Uterus (tissue), 4 donors: Measurements from ENCODE around the gene RNASET2. TPM values are rescaled to one million over a fixed set of nuclear protein-coding genes. Genes with fewer than 3 reads are reported as not detected.

Experiments used
- DNase-seq, 2 donors: peaks; one replicate each; pipeline ENCODE4 v3.0.0-alpha.2; 2019 to 2020
- H3K27ac ChIP-seq, 2 donors: fragments of 200-600 bp; sonication (generic); 1 replicate in 1 of 2; 2 replicates in 1 of 2; pipeline ENCODE4 v1.5.1; 2016 to 2018
- H3K27me3 ChIP-seq, 2 donors: fragments of 200-600 bp; sonication (generic); one replicate each; pipeline ENCODE4 v1.5.1; 2018 to 2019; ENCODE audit warnings: control low read depth in 1 of 2
- H3K36me3 ChIP-seq, 2 donors: fragments of 200-600 bp; sonication (generic); one replicate each; pipeline ENCODE4 v1.5.1; 2019; ENCODE audit warnings: control low read depth in 1 of 2
- H3K4me1 ChIP-seq, 2 donors: fragments of 200-600 bp; sonication (generic); one replicate each; pipeline ENCODE4 v1.5.1; 2018 to 2019; ENCODE audit warnings: control low read depth in 1 of 2
- H3K4me3 ChIP-seq, 2 donors: fragments of 200-600 bp; sonication (generic); 1 replicate in 1 of 2; 2 replicates in 1 of 2; pipeline ENCODE4 v1.5.1; 2018 to 2019; ENCODE audit warnings: mild to moderate bottlenecking in 1 of 2
- H3K9me3 ChIP-seq, 2 donors: fragments of 200-600 bp; sonication (generic); one replicate each; pipeline ENCODE4 v1.5.1; 2019; ENCODE audit warnings: control low read depth in 1 of 2
- POLR2A ChIP-seq, 2 donors: fragments of 450-650 bp; IDR thresholded peaks; one replicate each; pipeline ENCODE4 v1.6.1; 2016; ENCODE audit warnings: antibody characterized with exemption in 2 of 2, mild to moderate bottlenecking in 1 of 2, moderate library complexity in 1 of 2
- intact Hi-C: fragments of 100-400 bp; cut with DNase I; formaldehyde crosslinking; loops from one replicate; pipeline ENCODE4 v1.15.1; 2023; ENCODE audit warnings: low total_unique reads
- total RNA-seq, 4 donors: library from RNA; depleted of rRNA in 3 of 4; stranded (reverse); fragments of >200 nt in 3 of 4; gene quantifications; one replicate each; pipeline versions ENCODE4 v1.1.0 to v1.2.4, GENCODE V29; 2014 to 2023
- TF ChIP-seq, protein P1 (sequence below), 4 experiments: fragments of 200-600 bp in 2 of 4; fragments of 450-650 bp in 2 of 4; sonication (generic) in 2 of 4; IDR thresholded peaks; one replicate each; pipeline ENCODE4 v1.5.1; 2016 to 2019; ENCODE audit warnings: antibody characterized with exemption in 4 of 4, mild to moderate bottlenecking in 2 of 4, moderate library complexity in 1 of 4
- donor health status: DM: yes; HTN: yes; CAD: no.

The RNASET2 gene
- total RNA-seq, 4 donors from 2014 or later: 22.0 to 184 (median 30.3) TPM

DNA sequence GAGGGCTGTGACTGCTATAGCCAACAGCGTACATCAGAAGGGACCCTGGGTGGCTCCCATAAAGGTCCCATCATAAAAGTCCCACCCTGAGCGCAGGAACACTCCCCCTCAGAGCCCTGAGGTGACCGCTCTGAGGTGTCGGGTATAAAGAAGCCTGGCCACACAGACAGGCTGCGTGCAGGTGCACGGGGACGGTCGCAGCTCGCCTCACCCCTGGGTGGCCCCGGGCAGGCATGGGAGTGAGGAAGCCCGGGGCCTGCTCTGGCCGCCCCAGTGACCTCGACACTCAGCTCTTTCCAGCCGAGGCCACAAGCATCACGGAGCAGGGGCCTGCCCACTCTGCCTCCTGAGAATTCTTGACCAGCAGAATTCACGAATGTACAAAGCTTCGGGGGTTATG lies 14.4 kb upstream of the RNASET2 start:
- intact Hi-C loops: no loop called here
- H3K27me3 ChIP-seq: no peaks in the 10 kb centered on the region
- no peak overlapping the region for H3K27ac ChIP-seq
- TF ChIP-seq POLR2A (IDR thresholded peaks at IDR 0.05): no peak
- TF ChIP-seq, protein P1, sequence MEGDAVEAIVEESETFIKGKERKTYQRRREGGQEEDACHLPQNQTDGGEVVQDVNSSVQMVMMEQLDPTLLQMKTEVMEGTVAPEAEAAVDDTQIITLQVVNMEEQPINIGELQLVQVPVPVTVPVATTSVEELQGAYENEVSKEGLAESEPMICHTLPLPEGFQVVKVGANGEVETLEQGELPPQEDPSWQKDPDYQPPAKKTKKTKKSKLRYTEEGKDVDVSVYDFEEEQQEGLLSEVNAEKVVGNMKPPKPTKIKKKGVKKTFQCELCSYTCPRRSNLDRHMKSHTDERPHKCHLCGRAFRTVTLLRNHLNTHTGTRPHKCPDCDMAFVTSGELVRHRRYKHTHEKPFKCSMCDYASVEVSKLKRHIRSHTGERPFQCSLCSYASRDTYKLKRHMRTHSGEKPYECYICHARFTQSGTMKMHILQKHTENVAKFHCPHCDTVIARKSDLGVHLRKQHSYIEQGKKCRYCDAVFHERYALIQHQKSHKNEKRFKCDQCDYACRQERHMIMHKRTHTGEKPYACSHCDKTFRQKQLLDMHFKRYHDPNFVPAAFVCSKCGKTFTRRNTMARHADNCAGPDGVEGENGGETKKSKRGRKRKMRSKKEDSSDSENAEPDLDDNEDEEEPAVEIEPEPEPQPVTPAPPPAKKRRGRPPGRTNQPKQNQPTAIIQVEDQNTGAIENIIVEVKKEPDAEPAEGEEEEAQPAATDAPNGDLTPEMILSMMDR (IDR thresholded peaks at IDR 0.05): no peak
- no peak overlapping the region for H3K4me3 ChIP-seq
- no peaks in the 10 kb centered on the region for H3K4me1 ChIP-seq
- H3K9me3 ChIP-seq: no peaks in the 10 kb centered on the region
- H3K36me3 ChIP-seq: no peaks in the 10 kb centered on the region
- DNase-seq: no peak

DNA sequence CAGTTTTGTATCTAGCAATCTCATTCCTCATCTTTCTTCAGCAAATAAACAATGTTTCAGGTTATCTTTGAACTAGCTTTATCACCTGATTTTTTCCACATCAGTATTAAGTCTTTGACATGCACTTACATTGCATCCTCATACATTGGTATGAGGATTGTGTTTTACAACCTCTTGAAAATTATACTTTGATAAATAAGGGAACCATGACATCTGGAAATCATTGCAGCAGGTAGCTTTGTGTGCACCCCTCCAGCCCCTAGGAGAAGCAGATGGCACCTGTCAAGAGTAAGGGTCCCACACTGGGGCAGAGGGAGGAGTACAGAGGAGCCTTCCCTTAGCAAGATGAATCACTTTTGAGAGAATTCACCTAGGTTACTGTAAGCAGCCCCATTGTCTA lies 13.7 kb upstream of the RNASET2 start:
- TF ChIP-seq, protein P1 (IDR thresholded peaks at IDR 0.05): no peak
- TF ChIP-seq POLR2A (IDR thresholded peaks at IDR 0.05): no peak
- Histone ChIP-seq H3K4me1 (no peaks in the 10 kb centered on the region), H3K36me3 (no peaks in the 10 kb centered on the region), H3K27ac (no peak overlapping the region), H3K4me3 (no peak overlapping the region), H3K9me3 (no peaks in the 10 kb centered on the region), H3K27me3 (no peaks in the 10 kb centered on the region)
- intact Hi-C loops: no loop called here
- DNase-seq: no peak

DNA sequence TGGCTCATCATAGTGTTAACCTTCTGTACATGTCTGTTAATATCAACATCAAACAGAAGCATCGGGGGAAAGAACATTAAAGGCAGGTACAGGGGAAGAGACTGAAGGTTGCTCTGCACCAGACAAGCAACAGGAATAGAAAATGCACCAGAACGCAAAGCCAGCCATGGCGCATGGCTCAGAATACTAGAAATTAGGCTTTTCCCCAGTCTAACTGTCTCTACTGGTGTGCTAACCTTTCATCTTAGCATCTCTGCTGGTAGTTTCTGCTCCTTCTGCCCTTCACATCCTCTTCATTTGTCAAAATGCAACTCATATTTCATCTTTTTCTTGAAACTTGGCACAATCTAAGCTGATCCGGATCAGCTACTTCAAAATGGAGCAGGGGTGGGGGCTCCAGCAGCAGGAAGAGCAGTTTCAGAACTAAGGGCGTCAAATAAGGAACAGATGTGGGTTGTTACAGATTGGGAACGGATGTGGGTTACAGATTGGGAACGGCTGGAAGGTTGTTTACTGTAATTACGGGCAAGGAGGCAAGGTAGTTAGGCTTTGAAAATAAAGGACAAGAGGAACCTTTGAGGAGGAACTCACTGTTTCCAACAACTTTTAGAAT lies 13.1 kb upstream of the RNASET2 start:
- H3K36me3 ChIP-seq: no peaks in the 10 kb centered on the region
- H3K4me1 ChIP-seq: no peaks in the 10 kb centered on the region
- no peaks in the 10 kb centered on the region for H3K9me3 ChIP-seq
- no peak overlapping the region for H3K27ac ChIP-seq
- TF ChIP-seq, protein P1 (IDR thresholded peaks at IDR 0.05): no peak
- TF ChIP-seq POLR2A (IDR thresholded peaks at IDR 0.05): no peak
- no peak for DNase-seq
- H3K27me3 ChIP-seq: no peaks in the 10 kb centered on the region
- no peak overlapping the region for H3K4me3 ChIP-seq
- intact Hi-C loops: no loop called here

DNA sequence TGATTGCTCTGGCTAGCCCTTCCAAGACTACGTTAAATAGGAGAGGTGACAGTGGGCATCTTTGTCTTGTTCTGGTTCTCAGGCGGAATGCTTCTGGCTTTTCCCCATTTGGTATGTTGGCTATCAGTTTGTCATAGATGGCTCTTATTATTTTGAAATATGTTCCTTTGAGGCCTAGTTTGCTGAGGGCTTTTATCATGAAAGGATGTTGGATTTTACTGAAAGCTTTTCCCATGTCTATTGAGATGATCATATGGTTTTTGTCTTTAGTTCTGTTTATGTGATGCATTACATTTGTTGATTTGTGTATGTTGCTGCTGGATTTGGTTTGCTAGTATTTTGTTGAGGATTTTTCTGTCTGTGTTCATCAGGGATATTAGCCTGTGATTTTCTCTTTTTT lies 9.9 kb upstream of the RNASET2 start:
- no peaks in the 10 kb centered on the region for H3K36me3 ChIP-seq
- H3K27ac ChIP-seq: no peak overlapping the region
- TF ChIP-seq, protein P1 (IDR thresholded peaks at IDR 0.05): no peak
- no peak for TF ChIP-seq POLR2A (IDR thresholded peaks at IDR 0.05)
- intact Hi-C loops: no loop called here
- no peak overlapping the region for H3K4me3 ChIP-seq
- no peak for DNase-seq
- no peaks in the 10 kb centered on the region for H3K9me3 ChIP-seq
- no peaks in the 10 kb centered on the region for H3K27me3 ChIP-seq
- no peaks in the 10 kb centered on the region for H3K4me1 ChIP-seq

DNA sequence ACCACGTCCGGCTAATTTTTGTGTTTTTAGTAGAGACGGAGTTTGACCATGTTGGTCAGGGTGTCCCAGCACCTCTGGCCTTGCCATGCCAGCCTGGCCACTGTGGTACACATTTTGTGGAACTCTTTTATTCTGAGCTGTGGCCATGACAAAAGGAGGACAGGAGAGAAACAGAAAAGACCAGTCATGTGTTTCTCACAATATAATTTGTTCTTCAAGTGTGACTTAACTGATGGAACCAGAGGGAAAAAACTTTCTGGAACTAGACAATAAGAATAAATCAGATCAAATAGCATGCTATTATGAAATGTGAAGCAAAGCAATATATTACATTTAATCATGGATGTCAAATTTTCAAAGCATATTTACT lies 4.2 kb upstream of the RNASET2 start:
- Histone ChIP-seq H3K4me1 (peaks cover 3 to 5% of the 10 kb centered on the region in 2 donors), H3K27ac (no peak overlapping the region), H3K27me3 (no peaks in the 10 kb centered on the region), H3K36me3 (no peaks in the 10 kb centered on the region), H3K9me3 (no peaks in the 10 kb centered on the region), H3K4me3 (no peak overlapping the region)
- TF ChIP-seq, protein P1 (IDR thresholded peaks at IDR 0.05): no peak
- TF ChIP-seq POLR2A (IDR thresholded peaks at IDR 0.05): no peak
- intact Hi-C loops: no loop called here
- DNase-seq: no peak
